HEK293 (cell line): ENCODE results near the gene LDB1.
A peak's percentile ranks its signal among the peaks of the same experiment; 100 is the strongest.

Experiments
- CTCF ChIP-seq: fragments of 450-650 bp; formaldehyde crosslinking; IDR thresholded peaks from 2 replicates; pipeline ENCODE4 v1.5.1; 2016; ENCODE audit warnings: missing biosample characterization, missing genetic modification characterization
- KLF1 ChIP-seq: fragments of 450-650 bp; formaldehyde crosslinking; IDR thresholded peaks from 2 replicates; pipeline ENCODE4 v1.5.1; 2016; ENCODE audit warnings: missing biosample characterization, missing genetic modification characterization
- KLF16 ChIP-seq: fragments of 450-650 bp; formaldehyde crosslinking; IDR thresholded peaks from 2 replicates; pipeline ENCODE4 v1.5.1; 2017; ENCODE audit warnings: missing biosample characterization, missing genetic modification characterization
- REPIN1 ChIP-seq: fragments of 450-650 bp; formaldehyde crosslinking; IDR thresholded peaks from 2 replicates; pipeline ENCODE4 v1.5.1; 2017; ENCODE audit warnings: missing biosample characterization, missing genetic modification characterization, low read depth
- SETDB1 ChIP-seq: IDR thresholded peaks from one replicate; pipeline ENCODE4 v1.6.1; 2017; ENCODE audit warnings: mild to moderate bottlenecking, low read length, moderate library complexity, mixed read lengths; ENCODE audit not compliant: insufficient read length
- TCF7L2 ChIP-seq: IDR thresholded peaks from 2 replicates; pipeline ENCODE4 v1.6.1; 2011; ENCODE audit warnings: low read depth, mild to moderate bottlenecking, inconsistent platforms, low read length, moderate library complexity, borderline replicate concordance
- ZFP69B ChIP-seq: fragments of 450-650 bp; formaldehyde crosslinking; IDR thresholded peaks from 2 replicates; pipeline ENCODE4 v1.5.1; 2016; ENCODE audit warnings: missing biosample characterization, missing genetic modification characterization
- ZNF391 ChIP-seq: fragments of 450-650 bp; formaldehyde crosslinking; IDR thresholded peaks from 2 replicates; pipeline ENCODE4 v1.5.1; 2016; ENCODE audit warnings: low read depth, missing biosample characterization, missing genetic modification characterization, borderline replicate concordance
- ZNF530 ChIP-seq: fragments of 450-650 bp; formaldehyde crosslinking; IDR thresholded peaks from 2 replicates; pipeline ENCODE4 v1.5.1; 2016; ENCODE audit warnings: low read depth, missing biosample characterization, missing genetic modification characterization
- ZNF629 ChIP-seq: fragments of 450-650 bp; formaldehyde crosslinking; IDR thresholded peaks from 2 replicates; pipeline ENCODE4 v1.5.1; 2017; ENCODE audit warnings: missing biosample characterization, missing genetic modification characterization
- ZNF747 ChIP-seq: fragments of 450-650 bp; formaldehyde crosslinking; IDR thresholded peaks from 2 replicates; pipeline ENCODE4 v1.5.1; 2016; ENCODE audit warnings: missing biosample characterization, missing genetic modification characterization
- TF ChIP-seq, protein P1 (sequence below): fragments of 450-650 bp; formaldehyde crosslinking; IDR thresholded peaks from 2 replicates; pipeline ENCODE4 v1.5.1; 2016; ENCODE audit warnings: missing biosample characterization, missing genetic modification characterization, low read depth

- TF ChIP-seq ZNF391 (tag by site-specific recombination) (peak; percentile 23; the same call in 1 of the 2 replicates), TCF7L2 (no peak), KLF16 (tag by site-specific recombination) (peak; percentile 50; the same call in 1 of the 2 replicates), KLF1 (tag by site-specific recombination) (no peak), ZNF530 (tag by site-specific recombination) (no peak), CTCF (peak; percentile 98), SETDB1 (peak; percentile 14), ZNF629 (tag by site-specific recombination) (no peak; the same call in none of the 2 replicates), ZNF747 (tag by site-specific recombination) (no peak), ZFP69B (tag by site-specific recombination) (peak; percentile 95), REPIN1 (tag by site-specific recombination) (no peak)
- TF ChIP-seq, protein P1, sequence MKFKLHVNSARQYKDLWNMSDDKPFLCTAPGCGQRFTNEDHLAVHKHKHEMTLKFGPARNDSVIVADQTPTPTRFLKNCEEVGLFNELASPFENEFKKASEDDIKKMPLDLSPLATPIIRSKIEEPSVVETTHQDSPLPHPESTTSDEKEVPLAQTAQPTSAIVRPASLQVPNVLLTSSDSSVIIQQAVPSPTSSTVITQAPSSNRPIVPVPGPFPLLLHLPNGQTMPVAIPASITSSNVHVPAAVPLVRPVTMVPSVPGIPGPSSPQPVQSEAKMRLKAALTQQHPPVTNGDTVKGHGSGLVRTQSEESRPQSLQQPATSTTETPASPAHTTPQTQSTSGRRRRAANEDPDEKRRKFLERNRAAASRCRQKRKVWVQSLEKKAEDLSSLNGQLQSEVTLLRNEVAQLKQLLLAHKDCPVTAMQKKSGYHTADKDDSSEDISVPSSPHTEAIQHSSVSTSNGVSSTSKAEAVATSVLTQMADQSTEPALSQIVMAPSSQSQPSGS: no peak
Measured at GRCh38 chr10:102132563-102133372, 12.6 kb upstream of the LDB1 start, which contains the start of gene PPRC1.
